ENCODE results near the gene GPR45. TPM values are rescaled to one million over a fixed set of nuclear protein-coding genes. Genes with fewer than 3 reads are reported as not detected.

Gene GPR45
- total and polyA plus RNA-seq, 2 donors from 2014 or later, result not detected

- Histone ChIP-seq H3K27me3 (ENCODE audit: control insufficient read depth, insufficient read depth, low read length) (no peaks in the 10 kb centered on the region), H3K36me3 (ENCODE audit: control insufficient read depth in 2 of 3, insufficient read depth in 3 of 3, low read length in 3 of 3) (no peaks in the 10 kb centered on the region), H3K27ac (ENCODE audit: low read depth in 2 of 2, low read length in 2 of 2) (no peak overlapping the region), H3K4me3 (ENCODE audit: low read length in 3 of 3) (no peak overlapping the region), H3K9me3 (ENCODE audit: control insufficient read depth in 2 of 3, insufficient read depth in 1 of 3, low read length in 3 of 3) (no peaks in the 10 kb centered on the region), H3K9ac (ENCODE audit: low read length in 3 of 3) (no peak overlapping the region), H3K4me1 (ENCODE audit: control insufficient read depth in 2 of 3, insufficient read depth in 2 of 3, low read depth in 1 of 3, low read length in 3 of 3) (no peaks in the 10 kb centered on the region)
- no peak for TF ChIP-seq CTCF (IDR thresholded peaks at IDR 0.05; ENCODE audit: borderline replicate concordance, extremely low read depth, insufficient read depth)
- intact Hi-C loops (cut with DNase I), result no loop called here
- FAIRE-seq, result no peak
- peak in 2 of 5 donors; percentile 22 to 46 for DNase-seq
Observed at GRCh38 chr2:105243961-105244360, 2.4 kb downstream of the GPR45 start.

- intact Hi-C loops (cut with DNase I), result no loop called here
- H3K27ac ChIP-seq (ENCODE audit: low read depth in 2 of 2, low read length in 2 of 2), result no peak overlapping the region
- no peaks in the 10 kb centered on the region for H3K4me1 ChIP-seq (ENCODE audit: control insufficient read depth in 2 of 3, insufficient read depth in 2 of 3, low read depth in 1 of 3, low read length in 3 of 3)
- H3K4me3 ChIP-seq (ENCODE audit: low read length in 3 of 3), result no peak overlapping the region
- H3K27me3 ChIP-seq (ENCODE audit: control insufficient read depth, insufficient read depth, low read length), result no peaks in the 10 kb centered on the region
- H3K36me3 ChIP-seq (ENCODE audit: control insufficient read depth in 2 of 3, insufficient read depth in 3 of 3, low read length in 3 of 3), result no peaks in the 10 kb centered on the region
- no peak overlapping the region for H3K9ac ChIP-seq (ENCODE audit: low read length in 3 of 3)
- DNase-seq (no peak), FAIRE-seq (no peak)
- no peak for TF ChIP-seq CTCF (IDR thresholded peaks at IDR 0.05; ENCODE audit: borderline replicate concordance, extremely low read depth, insufficient read depth)
- no peaks in the 10 kb centered on the region for H3K9me3 ChIP-seq (ENCODE audit: control insufficient read depth in 2 of 3, insufficient read depth in 1 of 3, low read length in 3 of 3)
Observed at GRCh38 chr2:105244451-105244850, 2.9 kb downstream of the GPR45 start.

GRCh38 chr2:105248316-105249070, 7.0 kb downstream of the GPR45 start:
- intact Hi-C loops (cut with DNase I), result no loop called here

More at GRCh38 chr2:105248316-105249070, 7.0 kb downstream of the GPR45 start:
- no peaks in the 10 kb centered on the region for H3K4me1 ChIP-seq (ENCODE audit: control insufficient read depth in 2 of 3, insufficient read depth in 2 of 3, low read depth in 1 of 3, low read length in 3 of 3)
- H3K27me3 ChIP-seq (ENCODE audit: control insufficient read depth, insufficient read depth, low read length), result no peaks in the 10 kb centered on the region
- FAIRE-seq (no peak), DNase-seq (peak in 1 of 5 donors; percentile 33)
- no peaks in the 10 kb centered on the region for H3K9me3 ChIP-seq (ENCODE audit: control insufficient read depth in 2 of 3, insufficient read depth in 1 of 3, low read length in 3 of 3)
- no peaks in the 10 kb centered on the region for H3K36me3 ChIP-seq (ENCODE audit: control insufficient read depth in 2 of 3, insufficient read depth in 3 of 3, low read length in 3 of 3)
- no peak overlapping the region for H3K27ac ChIP-seq (ENCODE audit: low read depth in 2 of 2, low read length in 2 of 2)
- no peak overlapping the region for H3K4me3 ChIP-seq (ENCODE audit: low read length in 3 of 3)
- no peak overlapping the region for H3K9ac ChIP-seq (ENCODE audit: low read length in 3 of 3)
- no peak for TF ChIP-seq CTCF (IDR thresholded peaks at IDR 0.05; ENCODE audit: borderline replicate concordance, extremely low read depth, insufficient read depth)
